Chondrocyte (in vitro differentiated cells): ENCODE measurements around the gene PYGO2. TPM values are rescaled to one million over a fixed set of nuclear protein-coding genes. Genes with fewer than 3 reads are reported as not detected.

Experiments
- DNase-seq: peaks from one replicate; pipeline ENCODE4 v3.0.0; 2021; ENCODE audit warnings: mixed read lengths, low spot score
- H3K27ac Mint-ChIP-seq: one replicate; pipeline ENCODE4 v1.8.0; 2021; ENCODE audit warnings: mild to moderate bottlenecking, moderate library complexity, mixed read lengths; ENCODE audit not compliant: unreplicated experiment
- H3K27me3 Mint-ChIP-seq: 2 replicates; pipeline ENCODE4 v1.8.0; 2021; ENCODE audit warnings: low read depth, mixed read lengths
- H3K36me3 Mint-ChIP-seq: 2 replicates; pipeline ENCODE4 v1.8.0; 2021; ENCODE audit warnings: low read depth, mixed read lengths
- H3K4me1 Mint-ChIP-seq: 2 replicates; pipeline ENCODE4 v1.8.0; 2021; ENCODE audit warnings: low read depth, mild to moderate bottlenecking, mixed read lengths
- H3K4me3 Mint-ChIP-seq: one replicate; pipeline ENCODE4 v1.8.0; 2021; ENCODE audit warnings: mild to moderate bottlenecking, moderate library complexity, mixed read lengths; ENCODE audit not compliant: unreplicated experiment
- H3K9me3 Mint-ChIP-seq: 2 replicates; pipeline ENCODE4 v1.8.0; 2021; ENCODE audit warnings: low read depth, mixed read lengths
- total RNA-seq: library from RNA; stranded (reverse); gene quantifications from 3 replicates; pipeline ENCODE4 v1.2.1, GENCODE V29; 2021
- TF ChIP-seq, protein P1 (sequence below): fragments of 200-600 bp; sonication (generic); IDR thresholded peaks from 2 replicates; pipeline ENCODE4 v1.5.0; 2021; ENCODE audit warnings: antibody characterized with exemption, mild to moderate bottlenecking, moderate library complexity

The PYGO2 gene
- total RNA-seq, 1 donor from 2014 or later, result 24.0 TPM

- no peak for DNase-seq
- Mint-ChIP-seq H3K4me1 (peaks cover 28% of the 10 kb centered on the region), H3K9me3 (no peaks in the 10 kb centered on the region), H3K27me3 (no peaks in the 10 kb centered on the region), H3K27ac (no peak overlapping the region), H3K36me3 (no peaks in the 10 kb centered on the region), H3K4me3 (no peak overlapping the region)
- TF ChIP-seq, protein P1, sequence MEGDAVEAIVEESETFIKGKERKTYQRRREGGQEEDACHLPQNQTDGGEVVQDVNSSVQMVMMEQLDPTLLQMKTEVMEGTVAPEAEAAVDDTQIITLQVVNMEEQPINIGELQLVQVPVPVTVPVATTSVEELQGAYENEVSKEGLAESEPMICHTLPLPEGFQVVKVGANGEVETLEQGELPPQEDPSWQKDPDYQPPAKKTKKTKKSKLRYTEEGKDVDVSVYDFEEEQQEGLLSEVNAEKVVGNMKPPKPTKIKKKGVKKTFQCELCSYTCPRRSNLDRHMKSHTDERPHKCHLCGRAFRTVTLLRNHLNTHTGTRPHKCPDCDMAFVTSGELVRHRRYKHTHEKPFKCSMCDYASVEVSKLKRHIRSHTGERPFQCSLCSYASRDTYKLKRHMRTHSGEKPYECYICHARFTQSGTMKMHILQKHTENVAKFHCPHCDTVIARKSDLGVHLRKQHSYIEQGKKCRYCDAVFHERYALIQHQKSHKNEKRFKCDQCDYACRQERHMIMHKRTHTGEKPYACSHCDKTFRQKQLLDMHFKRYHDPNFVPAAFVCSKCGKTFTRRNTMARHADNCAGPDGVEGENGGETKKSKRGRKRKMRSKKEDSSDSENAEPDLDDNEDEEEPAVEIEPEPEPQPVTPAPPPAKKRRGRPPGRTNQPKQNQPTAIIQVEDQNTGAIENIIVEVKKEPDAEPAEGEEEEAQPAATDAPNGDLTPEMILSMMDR, result no peak
These were observed 14.0 kb upstream of the PYGO2 start for GRCh38 chr1:154975409-154976059.

DNA sequence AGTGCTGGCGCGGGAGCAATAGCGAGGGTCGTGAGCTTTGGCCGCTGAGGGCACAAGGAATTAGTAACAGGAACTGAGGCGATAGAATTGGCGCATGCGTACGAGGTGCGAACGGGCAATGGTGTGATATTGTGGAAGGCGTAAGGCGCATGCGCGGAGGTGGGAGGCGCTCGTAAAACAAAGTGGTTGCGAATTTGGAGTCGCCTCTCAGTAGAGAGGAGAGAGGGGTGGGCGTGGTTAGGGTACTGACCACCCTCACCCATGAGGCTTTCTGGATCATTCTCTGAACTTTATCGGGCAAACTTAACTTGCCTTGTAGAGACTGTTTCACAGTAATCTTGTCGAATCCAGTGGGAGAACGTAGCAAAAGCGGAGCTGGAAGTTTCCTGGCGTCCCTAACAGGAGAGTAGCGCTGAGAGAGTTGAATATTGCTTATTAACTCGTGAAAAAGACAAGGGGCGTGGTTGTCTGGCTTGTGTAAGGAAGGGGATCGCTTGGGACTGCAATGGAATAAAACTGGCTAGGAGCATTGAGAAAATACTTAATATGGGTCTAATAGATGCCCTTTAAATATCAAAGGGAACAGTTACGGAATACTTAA, 13.3 kb upstream of the PYGO2 start:
- TF ChIP-seq, protein P1, result no peak
- H3K36me3 Mint-ChIP-seq, result no peaks in the 10 kb centered on the region
- H3K9me3 Mint-ChIP-seq, result no peaks in the 10 kb centered on the region
- no peak overlapping the region for H3K4me3 Mint-ChIP-seq
- no peak for DNase-seq
- H3K27me3 Mint-ChIP-seq, result no peaks in the 10 kb centered on the region
- no peak overlapping the region for H3K27ac Mint-ChIP-seq
- H3K4me1 Mint-ChIP-seq, result peaks cover 28% of the 10 kb centered on the region

GRCh38 chr1:154974102-154974807, 12.7 kb upstream of the PYGO2 start, which contains the start of gene CKS1B:
CKS1B (plus strand) TSS chr1:154974681; CDS start chr1:154974746, 65 bp downstream.
- peak; percentile 98 for DNase-seq
- Mint-ChIP-seq H3K4me3 (no peak within 1 kb of the TSS), H3K27ac (no peak within 1 kb of the TSS), H3K4me1 (peaks cover 33% of the 10 kb centered on the region), H3K27me3 (no peaks in the 10 kb centered on the region), H3K9me3 (no peaks in the 10 kb centered on the region), H3K36me3 (peaks cover 2% of the 10 kb centered on the region)
- TF ChIP-seq, protein P1, result no peak

DNA sequence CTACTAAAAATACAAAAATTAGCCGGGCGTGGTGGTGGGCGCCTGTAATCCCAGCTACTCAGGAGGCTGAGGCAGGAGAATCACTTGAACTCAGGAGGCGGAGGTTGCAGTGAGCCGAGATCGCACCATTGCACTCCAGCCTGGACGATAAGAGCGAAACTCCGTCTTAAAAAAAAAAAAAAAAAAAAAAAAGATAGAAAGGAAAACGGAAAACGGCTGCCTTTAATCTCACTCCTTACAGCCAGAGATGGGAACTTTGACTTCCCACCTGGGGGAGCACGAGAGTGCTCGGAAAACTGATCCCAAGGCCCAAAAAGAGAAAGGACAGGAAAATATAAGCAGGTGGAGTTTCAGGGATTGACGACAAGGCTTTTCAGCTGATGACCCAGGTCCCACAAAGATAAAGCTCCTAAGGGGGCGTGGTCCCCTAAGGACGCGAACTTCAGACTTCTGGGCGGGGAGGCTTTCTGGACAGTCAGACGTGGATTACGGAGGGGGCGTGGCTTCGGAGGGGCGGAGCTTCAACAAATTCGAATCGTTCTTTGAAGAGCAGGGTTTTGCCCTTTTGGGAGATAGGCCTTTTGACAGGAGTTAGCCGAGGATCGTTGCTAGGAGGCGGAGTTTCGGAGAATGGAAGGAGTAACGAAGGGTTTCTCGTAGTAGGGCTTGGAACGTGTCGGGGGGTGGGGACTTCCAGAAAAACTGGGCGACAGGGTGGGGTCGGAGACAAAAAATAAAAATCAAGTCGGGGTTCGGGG, 11.9 kb upstream of the PYGO2 start:
- no peak overlapping the region for H3K27ac Mint-ChIP-seq
- no peaks in the 10 kb centered on the region for H3K9me3 Mint-ChIP-seq
- TF ChIP-seq, protein P1, result peak; percentile 67
- H3K36me3 Mint-ChIP-seq, result peaks cover 3% of the 10 kb centered on the region
- no peaks in the 10 kb centered on the region for H3K27me3 Mint-ChIP-seq
- no peak overlapping the region for H3K4me3 Mint-ChIP-seq
- DNase-seq, result no peak
- H3K4me1 Mint-ChIP-seq, result peaks cover 40% of the 10 kb centered on the region
